HG02870 (cell line): ENCODE data around the gene MDH2.
"Not testable (repeated sequence)": the region's sequence is repeated elsewhere in the genome, so short reads cannot be mapped to it uniquely, and the experiment has no call there.

Source experiments
- ATAC-seq: cut with Tn5 transposase; IDR thresholded peaks from one replicate; pipeline ENCODE4 v1.9.1; 2021; ENCODE audit warnings: mild to moderate bottlenecking, moderate library complexity; ENCODE audit not compliant: unreplicated experiment

MDH2 gene

GRCh38 chr7:76106130-76106529 is 58.2 kb downstream of the MDH2 start:
- ATAC-seq = not testable (repeated sequence)

GRCh38 chr7:76106893-76107292 is 59.0 kb downstream of the MDH2 start:
- ATAC-seq = no peak

- ATAC-seq = no peak
Observed at GRCh38 chr7:76108540-76109233, 60.8 kb downstream of the MDH2 start.

- not testable (repeated sequence) for ATAC-seq
Observed at GRCh38 chr7:76113042-76113630, 65.2 kb downstream of the MDH2 start.

GRCh38 chr7:76114742-76115141 is 66.8 kb downstream of the MDH2 start:
- ATAC-seq = not testable (repeated sequence)
